ENCODE data around the gene ZFP82. TPM values are rescaled to one million over a fixed set of nuclear protein-coding genes. Genes with fewer than 3 reads are reported as not detected.

ZFP82 gene
- total RNA-seq, 1 experiment from 2014 or later, result 20.1 TPM

DNA sequence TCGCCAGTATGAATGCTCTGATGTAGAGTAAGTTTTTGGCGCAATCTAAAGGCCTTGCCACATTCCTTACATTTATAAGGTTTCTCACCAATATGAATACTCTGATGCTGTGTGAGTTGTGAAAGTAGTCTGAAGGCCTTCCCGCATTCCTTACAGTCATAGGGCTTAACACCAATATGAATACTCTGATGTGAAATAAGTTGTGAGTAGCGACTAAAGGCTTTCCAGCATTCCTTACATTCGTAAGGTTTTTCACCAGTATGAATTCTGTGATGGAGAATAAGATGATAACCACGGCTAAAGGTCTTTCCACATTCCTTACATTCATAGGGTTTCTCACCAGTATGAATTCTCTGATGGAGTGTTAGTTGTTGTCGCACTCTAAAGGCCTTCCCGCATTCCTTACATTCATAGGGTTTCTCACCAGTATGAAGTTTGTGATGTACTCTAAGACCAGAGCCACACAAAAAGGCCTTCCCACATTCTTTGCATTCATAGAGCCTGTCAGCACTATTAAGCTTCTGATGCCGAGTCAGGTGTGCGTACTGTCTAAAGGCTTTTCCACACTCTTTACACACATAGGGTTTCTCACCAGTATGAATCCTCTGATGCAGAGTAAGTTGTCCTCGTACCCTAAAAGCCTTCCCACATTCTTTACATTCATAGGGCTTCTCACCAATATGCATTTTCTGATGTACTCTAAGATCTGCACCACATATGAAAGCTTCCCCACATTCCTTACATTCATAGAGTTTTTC lies 25.3 kb downstream of the ZFP82 start:
- no peak overlapping the region for H3K56ac ChIP-seq (ENCODE audit: insufficient read length, low read depth, low read length)
- peaks cover 75 to 76% of the 10 kb centered on the region in 2 experiments for H3K9me3 Mint-ChIP-seq

More for the DNA sequence above, 25.3 kb downstream of the ZFP82 start:
- H3K23ac ChIP-seq (ENCODE audit: insufficient read length, low read depth, low read length), result no peak overlapping the region
- H4K91ac ChIP-seq (ENCODE audit: insufficient read length, low read depth, low read length), result no peak overlapping the region
- H4K5ac ChIP-seq (ENCODE audit: insufficient read length, low read depth, low read length), result no peak overlapping the region
- no peak overlapping the region for H3K27ac ChIP-seq (ENCODE audit: insufficient read length, low read depth, low read length)
- H3K4me2 ChIP-seq (ENCODE audit: insufficient read depth, insufficient read length, low read length), result no peak overlapping the region
- H3K14ac ChIP-seq (ENCODE audit: insufficient read depth, low read length), result no peak overlapping the region
- H2BK20ac ChIP-seq (ENCODE audit: low read depth, low read length, poor library complexity, severe bottlenecking), result no peak overlapping the region
- WGBS (ENCODE audit: extremely low coverage, insufficient read length, low lambda C conversion rate), result no CpG with 5 or more reads among the region's 11 CpGs
- no peak overlapping the region for H3K9ac ChIP-seq (ENCODE audit: extremely low read depth, insufficient read length, low read length)
- H2BK5ac ChIP-seq (ENCODE audit: insufficient read length, low read length), result no peak overlapping the region
- H3K4me1 ChIP-seq (ENCODE audit: insufficient read depth, low read length), result no peaks in the 10 kb centered on the region
- H3K79me2 ChIP-seq (ENCODE audit: insufficient read depth, low read length), result peaks cover 1% of the 10 kb centered on the region; the same call in 1 of the 2 replicates
- H3K9me3 ChIP-seq (ENCODE audit: control insufficient read depth, low read depth, low read length), result peaks cover 59% of the 10 kb centered on the region
- Mint-ChIP-seq H3K27me3 (ENCODE audit: low read depth) (peaks cover 2% of the 10 kb centered on the region), H3K4me1 (no peaks in the 10 kb centered on the region), H3K4me3 (no peak overlapping the region), H3K27ac (peak overlapping the region in 1 of 3 experiments; percentile 37; a peak in 1 of 7 replicates), H3K36me3 (ENCODE audit: insufficient read depth in 1 of 3, low read depth in 3 of 3) (peaks cover 73 to 86% (median 82%) of the 10 kb centered on the region in 3 experiments)
- no peaks in the 10 kb centered on the region for H4K20me1 ChIP-seq (ENCODE audit: control insufficient read depth, insufficient read depth, insufficient read length)
- H3K27me3 ChIP-seq (ENCODE audit: insufficient read depth, low read length), result no peaks in the 10 kb centered on the region
- H3K4ac ChIP-seq (ENCODE audit: low read depth, low read length), result no peak overlapping the region
- TF ChIP-seq, protein P1, sequence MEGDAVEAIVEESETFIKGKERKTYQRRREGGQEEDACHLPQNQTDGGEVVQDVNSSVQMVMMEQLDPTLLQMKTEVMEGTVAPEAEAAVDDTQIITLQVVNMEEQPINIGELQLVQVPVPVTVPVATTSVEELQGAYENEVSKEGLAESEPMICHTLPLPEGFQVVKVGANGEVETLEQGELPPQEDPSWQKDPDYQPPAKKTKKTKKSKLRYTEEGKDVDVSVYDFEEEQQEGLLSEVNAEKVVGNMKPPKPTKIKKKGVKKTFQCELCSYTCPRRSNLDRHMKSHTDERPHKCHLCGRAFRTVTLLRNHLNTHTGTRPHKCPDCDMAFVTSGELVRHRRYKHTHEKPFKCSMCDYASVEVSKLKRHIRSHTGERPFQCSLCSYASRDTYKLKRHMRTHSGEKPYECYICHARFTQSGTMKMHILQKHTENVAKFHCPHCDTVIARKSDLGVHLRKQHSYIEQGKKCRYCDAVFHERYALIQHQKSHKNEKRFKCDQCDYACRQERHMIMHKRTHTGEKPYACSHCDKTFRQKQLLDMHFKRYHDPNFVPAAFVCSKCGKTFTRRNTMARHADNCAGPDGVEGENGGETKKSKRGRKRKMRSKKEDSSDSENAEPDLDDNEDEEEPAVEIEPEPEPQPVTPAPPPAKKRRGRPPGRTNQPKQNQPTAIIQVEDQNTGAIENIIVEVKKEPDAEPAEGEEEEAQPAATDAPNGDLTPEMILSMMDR (conservative IDR thresholded peaks at IDR 0.05), result no peak
- no peak overlapping the region for H2BK12ac ChIP-seq (ENCODE audit: insufficient read length, low read depth, low read length)
- no peak for DNase-seq
- H2BK15ac ChIP-seq (ENCODE audit: low read depth, low read length), result no peak overlapping the region
- H3K79me1 ChIP-seq (ENCODE audit: insufficient read depth, low read depth, low read length, poor library complexity, severe bottlenecking), result no peaks in the 10 kb centered on the region
- no peak overlapping the region for H4K8ac ChIP-seq (replicated peaks; ENCODE audit: insufficient read length, low read depth, low read length)
- no peak overlapping the region for H3T11ph ChIP-seq (ENCODE audit: low read length)
- no peak overlapping the region for H2AK5ac ChIP-seq (ENCODE audit: insufficient read length, low read length)
- H3K23me2 ChIP-seq (ENCODE audit: insufficient read length, low read depth, low read length, poor library complexity, severe bottlenecking), result no peaks in the 10 kb centered on the region
- no peak overlapping the region for H2BK120ac ChIP-seq (ENCODE audit: low read depth, low read length, poor library complexity, severe bottlenecking)
- H2AFZ ChIP-seq (ENCODE audit: low read length), result no peak overlapping the region
- no peak overlapping the region for H3K18ac ChIP-seq (ENCODE audit: insufficient read length, low read depth, low read length)
